GM10266 (cell line): Measurements from ENCODE around the gene PIK3C3.
"Not testable (repeated sequence)": the region's sequence is repeated elsewhere in the genome, so short reads cannot be mapped to it uniquely, and the experiment has no call there.

ENCODE experiments used
- DNase-seq: peaks from one replicate; pipeline ENCODE4 v3.0.0; 2012; ENCODE audit errors: extremely low spot score
- CTCF ChIP-seq: IDR thresholded peaks from 2 replicates; pipeline ENCODE4 v1.5.1; 2012; ENCODE audit warnings: mild to moderate bottlenecking, low read depth; ENCODE audit not compliant: control insufficient read depth, insufficient read depth; ENCODE audit errors: missing control alignments

PIK3C3 gene

DNA sequence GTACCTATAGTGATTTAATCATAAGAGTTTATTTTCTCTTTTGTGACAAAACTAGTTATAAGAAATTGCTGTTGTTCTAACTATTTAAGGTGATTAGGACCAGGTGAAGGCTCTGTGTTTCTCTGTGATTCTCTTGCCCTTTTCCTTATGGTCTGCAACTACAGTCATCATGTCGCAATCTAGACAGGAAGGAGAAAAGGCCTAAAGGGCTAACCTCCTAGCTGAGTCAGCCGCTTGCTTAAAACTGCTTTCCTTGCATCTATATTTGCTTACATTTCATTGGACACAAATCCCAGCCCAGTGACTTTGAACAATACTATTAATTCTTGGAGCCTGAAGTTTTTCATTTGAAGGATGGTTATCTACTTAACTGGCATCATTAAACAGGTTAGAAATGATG is 93.1 kb downstream of the PIK3C3 start:
- DNase-seq, result no peak
- TF ChIP-seq CTCF, result no peak

DNA sequence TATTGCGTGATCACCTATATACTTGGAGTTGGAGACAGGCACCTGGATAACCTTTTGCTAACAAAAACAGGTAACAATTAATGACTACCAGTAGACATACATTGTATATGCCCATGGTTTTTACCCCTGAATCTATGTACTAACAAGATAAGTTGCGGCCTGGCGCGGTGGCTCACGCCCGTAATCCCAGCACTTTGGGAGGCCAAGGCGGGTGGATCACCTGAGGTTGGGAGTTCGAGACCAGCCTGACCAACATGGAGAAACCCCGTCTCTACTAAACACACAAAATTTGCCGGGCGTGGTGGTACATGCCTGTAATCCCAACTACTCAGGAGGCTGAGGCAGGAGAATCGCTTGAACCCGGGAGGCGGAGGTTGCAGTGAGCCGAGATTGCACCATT is 94.5 kb downstream of the PIK3C3 start:
- DNase-seq, result not testable (repeated sequence)

DNA sequence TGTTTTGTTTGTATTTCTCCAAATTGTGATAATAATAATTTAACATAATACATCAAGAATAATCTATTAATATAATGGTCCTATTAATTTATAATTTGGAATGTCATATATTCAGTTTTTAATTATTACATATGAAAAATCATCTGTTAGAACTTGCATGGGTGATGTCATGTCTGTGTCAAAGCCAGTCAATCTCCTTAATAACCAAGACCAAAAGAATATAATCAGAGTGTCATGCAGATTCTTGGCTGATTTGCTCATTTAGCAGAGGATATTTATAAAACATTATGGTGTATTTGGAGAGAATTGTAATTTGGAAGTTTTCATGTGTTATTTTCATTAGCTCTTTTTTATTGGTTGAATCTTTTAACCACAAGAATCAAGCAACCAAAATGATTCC is 96.4 kb downstream of the PIK3C3 start:
- no peak for DNase-seq
- TF ChIP-seq CTCF, result no peak

DNA sequence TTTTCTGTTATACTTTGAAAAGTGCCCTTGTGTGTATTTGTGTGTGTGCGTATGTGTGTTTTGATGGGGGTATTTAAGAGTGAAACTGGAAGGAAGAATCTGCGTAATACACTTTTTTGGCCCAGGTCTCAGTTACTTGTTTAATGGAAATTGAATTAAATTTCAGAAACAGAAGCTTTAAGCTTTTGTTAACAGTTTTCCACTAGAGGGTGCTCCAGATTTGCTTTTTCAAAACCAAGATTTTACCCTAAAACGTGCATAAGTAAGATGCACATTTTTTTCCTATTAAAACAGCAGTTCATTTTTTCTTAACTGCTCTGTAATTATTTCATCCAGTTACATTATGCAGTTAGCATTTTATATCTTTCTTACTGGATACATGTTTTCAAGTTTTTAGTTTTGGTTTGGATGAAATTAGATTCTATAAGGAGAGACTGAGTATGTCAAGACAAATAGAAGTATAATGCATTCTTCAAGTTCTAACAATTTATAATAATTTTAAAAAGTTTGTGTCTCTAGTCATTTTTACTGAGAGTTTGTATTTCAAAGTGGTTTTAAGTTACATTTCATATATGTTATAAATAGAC is 97.2 kb downstream of the PIK3C3 start:
- no peak for DNase-seq
- TF ChIP-seq CTCF, result peak; percentile 31

DNA sequence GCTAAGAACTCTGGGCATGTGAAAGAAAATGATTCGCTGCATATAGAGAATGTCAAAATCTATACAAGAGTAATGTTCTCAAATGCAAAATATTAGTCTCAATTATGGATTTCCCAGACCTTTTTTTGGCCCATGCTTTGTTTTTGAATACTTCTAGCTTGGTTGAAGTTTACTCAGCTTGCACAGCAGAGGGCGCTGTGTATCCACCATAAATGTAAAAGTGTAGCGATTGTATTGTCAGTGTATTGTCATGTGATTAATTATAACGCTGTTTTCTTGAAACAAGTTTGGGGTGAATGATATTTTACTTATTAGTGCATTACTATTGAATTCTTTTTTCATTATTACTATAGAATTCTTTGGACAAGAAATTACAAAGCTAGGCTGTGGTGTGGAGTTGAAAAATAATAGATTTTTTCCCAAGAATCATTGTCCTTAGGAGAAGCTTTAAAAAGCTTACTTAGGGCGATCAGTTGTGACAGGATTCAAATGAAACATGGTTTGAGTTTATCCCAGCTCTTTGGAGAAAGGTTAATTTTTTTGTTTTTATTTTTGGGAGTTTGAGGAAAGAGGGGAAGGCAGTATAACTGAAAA is 98.3 kb downstream of the PIK3C3 start:
- peak; percentile 80 for TF ChIP-seq CTCF
- peak; percentile 32 for DNase-seq

GRCh38 chr18:42064109-42064508 is 109.1 kb downstream of the PIK3C3 start:
- DNase-seq, result no peak
- no peak for TF ChIP-seq CTCF

DNA sequence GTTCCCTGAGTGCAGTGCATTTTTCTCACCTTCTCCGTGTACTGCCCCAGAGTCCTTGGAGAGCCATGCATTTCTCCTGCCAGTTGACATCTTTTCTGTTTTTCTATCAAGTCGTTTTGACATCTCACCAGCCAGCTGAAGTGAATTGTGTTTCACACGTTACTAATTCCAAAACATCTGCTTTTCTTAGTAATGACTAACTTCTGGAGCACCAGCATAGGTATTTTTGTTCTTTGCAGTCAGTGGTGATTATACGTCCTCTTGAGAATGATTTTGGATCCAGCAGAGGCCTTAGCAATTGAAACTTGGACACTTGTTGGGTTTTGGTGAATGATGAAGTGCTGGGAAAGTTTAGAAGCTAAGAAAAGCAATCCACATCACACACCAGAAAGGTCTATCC is 112.5 kb downstream of the PIK3C3 start:
- no peak for TF ChIP-seq CTCF
- DNase-seq, result no peak

- TF ChIP-seq CTCF, result no peak
- no peak for DNase-seq
Measured at GRCh38 chr18:42068030-42068429, 113.0 kb downstream of the PIK3C3 start.
